SU-DHL-6 (cell line): Measurements from ENCODE around the gene AATF.

Source experiments
- H2AFZ ChIP-seq: fragments of 200-600 bp; sonication (generic); 2 replicates; pipeline ENCODE4 v1.6.1; 2014; ENCODE audit warnings: low read depth, mild to moderate bottlenecking, moderate library complexity, mixed read lengths, antibody characterized with exemption, low read length; ENCODE audit not compliant: severe bottlenecking
- H3F3A ChIP-seq: fragments of 200-600 bp; shearing (Covaris generic); 2 replicates; pipeline ENCODE4 v1.6.0; 2016; ENCODE audit warnings: antibody characterized with exemption, mild to moderate bottlenecking; ENCODE audit not compliant: insufficient read depth
- H3K27ac ChIP-seq: fragments of 200-600 bp; sonication (generic); 2 replicates; pipeline ENCODE4 v1.5.1; 2016; ENCODE audit warnings: low read depth, mild to moderate bottlenecking, low read length, moderate library complexity, mixed read lengths
- H3K27me3 ChIP-seq: fragments of 200-600 bp; sonication (generic), shearing (Covaris generic); 2 replicates; pipeline ENCODE4 v1.6.0; 2014; ENCODE audit warnings: mild to moderate bottlenecking, low read length
- H3K36me3 ChIP-seq: fragments of 200-600 bp; sonication (generic); 2 replicates; pipeline ENCODE4 v1.6.1; 2014; ENCODE audit warnings: mild to moderate bottlenecking, low read length, mixed read lengths
- H3K4me2 ChIP-seq: fragments of 300-600, 200-600 bp; shearing (Covaris generic), sonication (generic); 2 replicates; pipeline ENCODE4 v1.6.0; 2014; ENCODE audit warnings: low read length, low read depth, mild to moderate bottlenecking; ENCODE audit not compliant: poor library complexity, severe bottlenecking
- H3K4me3 ChIP-seq: fragments of 200-600 bp; sonication (generic); 2 replicates; pipeline ENCODE4 v1.5.1; 2014; ENCODE audit warnings: antibody characterized with exemption, low read length, mild to moderate bottlenecking, mixed read lengths; ENCODE audit not compliant: insufficient read depth, poor library complexity, severe bottlenecking
- H3K79me2 ChIP-seq: fragments of 200-600 bp; sonication (generic); 2 replicates; pipeline ENCODE4 v1.6.1; 2014; ENCODE audit warnings: mild to moderate bottlenecking, low read length, moderate library complexity; ENCODE audit not compliant: insufficient read depth
- H3K9ac ChIP-seq: fragments of 200-600 bp; sonication (generic); 2 replicates; pipeline ENCODE4 v1.7.0; 2014; ENCODE audit warnings: mild to moderate bottlenecking, low read length
- H3K9me2 ChIP-seq: fragments of 200-600 bp; sonication (generic); replicated peaks from 2 replicates; pipeline ENCODE4 v1.6.1; 2014; ENCODE audit warnings: low read length; ENCODE audit not compliant: insufficient read depth
- H3K9me3 ChIP-seq: fragments of 200-600 bp; sonication (generic); 2 replicates; pipeline ENCODE4 v1.6.1; 2014; ENCODE audit warnings: low read length, mixed read lengths; ENCODE audit not compliant: insufficient read depth
- H4K20me1 ChIP-seq: fragments of 200-600 bp; sonication (generic); 2 replicates; pipeline ENCODE4 v1.6.1; 2014; ENCODE audit warnings: low read depth, mild to moderate bottlenecking, antibody characterized with exemption, low read length, moderate library complexity, mixed read lengths
- CTCF ChIP-seq: fragments of 200-600 bp; sonication (generic); IDR thresholded peaks from one replicate; pipeline ENCODE4 v1.5.1; 2017; ENCODE audit warnings: antibody characterized with exemption, mild to moderate bottlenecking, low read length, moderate library complexity; ENCODE audit not compliant: insufficient read depth, poor library complexity, severe bottlenecking
- EZH2phosphoT487 ChIP-seq: fragments of 200-600 bp; sonication (generic), shearing (Covaris generic); conservative IDR thresholded peaks from 2 replicates; pipeline ENCODE4 v1.6.1; 2018; ENCODE audit warnings: mild to moderate bottlenecking, antibody characterized with exemption, low read length, moderate library complexity, mixed read lengths

Gene AATF

GRCh38 chr17:36923814-36924221, 24.9 kb upstream of the AATF start:
- H3K79me2 ChIP-seq: no peaks in the 10 kb centered on the region
- H4K20me1 ChIP-seq: no peaks in the 10 kb centered on the region
- TF ChIP-seq EZH2phosphoT487 (no peak), CTCF (no peak)
- no peak overlapping the region for H3K27ac ChIP-seq
- H2AFZ ChIP-seq: no peak overlapping the region
- H3K9me2 ChIP-seq: no peaks in the 10 kb centered on the region
- H3F3A ChIP-seq: no peaks in the 10 kb centered on the region
- no peak overlapping the region for H3K4me2 ChIP-seq
- H3K36me3 ChIP-seq: no peaks in the 10 kb centered on the region
- no peaks in the 10 kb centered on the region for H3K9me3 ChIP-seq
- no peaks in the 10 kb centered on the region for H3K27me3 ChIP-seq
- H3K4me3 ChIP-seq: no peak overlapping the region
- no peak overlapping the region for H3K9ac ChIP-seq

- Histone ChIP-seq H3K4me3 (no peak overlapping the region), H3K9me2 (no peaks in the 10 kb centered on the region), H3K27ac (no peak overlapping the region), H3K79me2 (no peaks in the 10 kb centered on the region), H2AFZ (no peak overlapping the region), H3F3A (no peaks in the 10 kb centered on the region), H4K20me1 (no peaks in the 10 kb centered on the region), H3K4me2 (no peak overlapping the region), H3K9ac (no peak overlapping the region), H3K27me3 (no peaks in the 10 kb centered on the region), H3K9me3 (no peaks in the 10 kb centered on the region), H3K36me3 (no peaks in the 10 kb centered on the region)
- no peak for TF ChIP-seq EZH2phosphoT487
- no peak for TF ChIP-seq CTCF
Measured at GRCh38 chr17:36926226-36926625, 22.5 kb upstream of the AATF start.

GRCh38 chr17:36926701-36927100, 22.1 kb upstream of the AATF start:
- Histone ChIP-seq H3F3A (no peaks in the 10 kb centered on the region), H3K9me3 (no peaks in the 10 kb centered on the region), H3K27ac (no peak overlapping the region), H3K4me2 (no peak overlapping the region), H4K20me1 (no peaks in the 10 kb centered on the region), H3K27me3 (no peaks in the 10 kb centered on the region), H2AFZ (no peak overlapping the region), H3K79me2 (no peaks in the 10 kb centered on the region), H3K9ac (no peak overlapping the region), H3K9me2 (no peaks in the 10 kb centered on the region), H3K4me3 (no peak overlapping the region), H3K36me3 (no peaks in the 10 kb centered on the region)
- no peak for TF ChIP-seq CTCF
- no peak for TF ChIP-seq EZH2phosphoT487
